GM12878 (cell line): ENCODE results near the gene DELE1. TPM values are rescaled to one million over a fixed set of nuclear protein-coding genes. Genes with fewer than 3 reads are reported as not detected.

Source experiments
- ATAC-seq: fragments of 200-7000 bp; cut with Tn5 transposase; 3 replicates; pipeline ENCODE4 v1.9.1; 2020; ENCODE audit warnings: mild to moderate bottlenecking, moderate library complexity
- BruUV-seq: library from RNA; stranded (reverse); fragments of 400-500 nt; replicated peaks from 2 replicates; lab custom pipeline; 2021; lab: Mats Ljungman, UMichigan
- CTCF ChIA-PET: fragments of 300-600 bp; sonication (Branson Sonifier 250); formaldehyde crosslinking; extraction: SDS; loops from one replicate; lab custom pipeline; 2021; ENCODE audit warnings: inconsistent platforms; lab: Yijun Ruan, JAX
- POLR2A ChIA-PET: fragments of 350-600 bp; formaldehyde crosslinking; extraction: SDS; loops from one replicate; lab custom pipeline; 2021; ENCODE audit warnings: inconsistent platforms; lab: Charles Lee
- RAD21 ChIA-PET: fragments of 300-600 bp; sonication (Branson Sonifier 250); formaldehyde crosslinking; loops from one replicate; lab custom pipeline; 2023; ENCODE audit warnings: antibody characterized with exemption; ENCODE audit not compliant: unreplicated experiment; lab: Charles Lee
- SMC1A ChIA-PET: fragments of 300-600 bp; sonication (Branson Sonifier 250); formaldehyde crosslinking; loops from one replicate; lab custom pipeline; 2023; ENCODE audit not compliant: unreplicated experiment, uncharacterized antibody; lab: Charles Lee
- DNase-seq: peaks from one replicate; pipeline ENCODE4 v3.0.0-alpha.2; 2011; ENCODE audit warnings: low read depth, low spot score
- FAIRE-seq: peaks from 3 replicates; lab custom pipeline; 2011; peaks lifted over from hg19 to GRCh38; lab: Jason Lieb, UNC
- H2AFZ ChIP-seq: 2 replicates; pipeline ENCODE4 v1.6.0; 2011; ENCODE audit warnings: low read depth, low read length, control low read depth; ENCODE audit not compliant: control insufficient read depth
- H3K27ac ChIP-seq: 2 replicates; pipeline ENCODE4 v1.5.1; 2011; ENCODE audit warnings: control low read depth; ENCODE audit not compliant: control insufficient read depth, insufficient read depth
- H3K27me3 ChIP-seq, 2 experiments: replicated peaks in 1 of 2; 2 replicates each; pipeline versions ENCODE4 v1.6.0 to v1.6.1; 2011; ENCODE audit warnings: low read length in 1 of 2; ENCODE audit not compliant: control insufficient read depth in 2 of 2, insufficient read depth in 2 of 2
- H3K36me3 ChIP-seq, 2 experiments: 2 replicates each; pipeline ENCODE4 v1.5.1; 2011; ENCODE audit warnings: low read length in 1 of 2; ENCODE audit not compliant: control insufficient read depth in 2 of 2, insufficient read depth in 2 of 2
- H3K4me1 ChIP-seq: 2 replicates; pipeline ENCODE4 v1.6.1; 2011; ENCODE audit warnings: mild to moderate bottlenecking, low read length, moderate library complexity, mixed read lengths; ENCODE audit not compliant: control insufficient read depth, insufficient read depth
- H3K4me2 ChIP-seq: 2 replicates; pipeline ENCODE4 v1.6.0; 2011; ENCODE audit warnings: control low read depth; ENCODE audit not compliant: control insufficient read depth, insufficient read depth
- H3K4me3 ChIP-seq: fragments of 200-600 bp; sonication (generic); 2 replicates; pipeline ENCODE4 v1.5.1; 2016
- H3K79me2 ChIP-seq: 2 replicates; pipeline ENCODE4 v1.6.0; 2011; ENCODE audit warnings: low read length; ENCODE audit not compliant: control insufficient read depth, insufficient read depth
- H3K9ac ChIP-seq: 2 replicates; pipeline ENCODE4 v1.8.0; 2011; ENCODE audit warnings: low read length, control low read depth, mixed read lengths; ENCODE audit not compliant: control insufficient read depth, insufficient read depth
- H3K9me3 ChIP-seq: replicated peaks from 3 replicates; pipeline ENCODE4 v1.5.1; 2011; ENCODE audit warnings: mild to moderate bottlenecking, low read length; ENCODE audit not compliant: control insufficient read depth, insufficient read depth
- H4K20me1 ChIP-seq: 2 replicates; pipeline ENCODE4 v1.6.0; 2011; ENCODE audit not compliant: control insufficient read depth, insufficient read depth
- ATF7 ChIP-seq: fragments of 450-650 bp; IDR thresholded peaks from 2 replicates; pipeline ENCODE4 v1.6.1; 2016; ENCODE audit warnings: low read depth, mild to moderate bottlenecking
- CBFB ChIP-seq: IDR thresholded peaks from 2 replicates; pipeline ENCODE4 v1.6.1; 2016; ENCODE audit warnings: antibody characterized with exemption, low read depth
- FOXK2 ChIP-seq: fragments of 450-650 bp; IDR thresholded peaks from 2 replicates; pipeline ENCODE4 v1.6.1; 2017; ENCODE audit warnings: mild to moderate bottlenecking, moderate library complexity
- GATAD2B ChIP-seq: fragments of 450-650 bp; conservative IDR thresholded peaks from 2 replicates; pipeline ENCODE4 v1.6.1; 2017; ENCODE audit warnings: low read depth, mild to moderate bottlenecking, moderate library complexity
- IKZF2 ChIP-seq, 2 experiments: fragments of 450-650 bp; IDR thresholded peaks; 2 replicates each; pipeline ENCODE4 v1.6.1; 2017; ENCODE audit warnings: mild to moderate bottlenecking in 2 of 2, moderate library complexity in 2 of 2
- MTA2 ChIP-seq: fragments of 450-650 bp; IDR thresholded peaks from 2 replicates; pipeline ENCODE4 v1.6.1; 2016; ENCODE audit warnings: low read depth, mild to moderate bottlenecking, moderate library complexity
- NFIC ChIP-seq: IDR thresholded peaks from 2 replicates; pipeline ENCODE4 v1.6.1; 2012; ENCODE audit warnings: low read depth, mild to moderate bottlenecking, inconsistent platforms, low read length, moderate library complexity
- PAX5 ChIP-seq: IDR thresholded peaks from 2 replicates; pipeline ENCODE4 v1.6.1; 2011; ENCODE audit warnings: low read depth, low read length, borderline replicate concordance
- SIX5 ChIP-seq: IDR thresholded peaks from 2 replicates; pipeline ENCODE4 v1.6.1; 2011; ENCODE audit warnings: mild to moderate bottlenecking, low read depth, low read length, moderate library complexity; ENCODE audit not compliant: severe bottlenecking
- SREBF2 ChIP-seq: IDR thresholded peaks from 2 replicates; pipeline ENCODE4 v1.6.1; 2012; ENCODE audit warnings: mild to moderate bottlenecking, low read length
- STAT1 ChIP-seq: fragments of 450-650 bp; conservative IDR thresholded peaks from 2 replicates; pipeline ENCODE4 v1.6.1; 2014; ENCODE audit warnings: antibody characterized with exemption, mild to moderate bottlenecking
- TCF3 ChIP-seq: IDR thresholded peaks from 2 replicates; pipeline ENCODE4 v1.6.1; 2012; ENCODE audit warnings: low read depth, mild to moderate bottlenecking, low read length, borderline replicate concordance; ENCODE audit not compliant: insufficient read depth
- ZNF207 ChIP-seq: fragments of 450-650 bp; IDR thresholded peaks from 2 replicates; pipeline ENCODE4 v1.6.1; 2014; ENCODE audit warnings: antibody characterized with exemption, mild to moderate bottlenecking, borderline replicate concordance
- WGBS: methylation state at CpG from one replicate; pipeline ENCODE4 v1.1.6; 2016; ENCODE audit warnings: low lambda C conversion rate; ENCODE audit not compliant: insufficient replicate concordance, insufficient coverage; ENCODE audit errors: missing lambda C conversion rate; 5-methylcytosine and 5-hydroxymethylcytosine counted together
- in situ Hi-C: fragments of 300-500 bp; cut with MboI; formaldehyde crosslinking; loops from 9 replicates; pipeline ENCODE4 v1.14.3; 2018; ENCODE audit warnings: mixed read lengths
- intact Hi-C: fragments of 100-400 bp; cut with micrococcal nuclease; formaldehyde crosslinking; loops from one replicate; pipeline ENCODE4 v1.14.2; 2022; ENCODE audit not compliant: unreplicated experiment
- polyA plus RNA-seq, 11 experiments: library from polyadenylated mRNA; depleted of rRNA in 4 of 11; unstranded in 6 of 11; stranded (reverse) in 5 of 11; fragments of >200 nt; fragmentation: Nextera tagmentation in 4 of 11; fragmentation: Illumina TruSeq in 1 of 11; extraction: Ambion mirVana in 4 of 11; extraction: Trizol in 1 of 11; gene quantifications; 1 replicate in 1 of 11; 2 replicates in 10 of 11; pipeline versions ENCODE4 v1.2.1 to v1.2.3, GENCODE V29; 2011 to 2016; ENCODE audit warnings: inconsistent platforms in 2 of 11, missing spikeins in 2 of 11, low read depth in 1 of 11
- total RNA-seq, 4 experiments: library from RNA; depleted of rRNA in 3 of 4; stranded (reverse); fragments of >200 nt in 3 of 4; fragmentation: Illumina TruSeq in 1 of 4; extraction: Trizol in 1 of 4; gene quantifications; 2 replicates each; pipeline versions ENCODE4 v1.2.1 to v1.2.3, GENCODE V29; 2013 to 2021
- TF ChIP-seq, protein P1 (sequence below): IDR thresholded peaks from 2 replicates; pipeline ENCODE4 v1.6.1; 2011; ENCODE audit warnings: borderline replicate concordance, low read depth, mild to moderate bottlenecking, moderate library complexity, mixed read lengths, low read length; ENCODE audit not compliant: insufficient read depth; ENCODE audit errors: extremely low read length
- TF ChIP-seq, protein P2 (sequence below): IDR thresholded peaks from 2 replicates; pipeline ENCODE4 v1.6.1; 2012; ENCODE audit warnings: low read depth, low read length, improper control_type of control experiment
- TF ChIP-seq, protein P3 (sequence below): fragments of 450-650 bp; IDR thresholded peaks from 2 replicates; pipeline ENCODE4 v1.6.1; 2014; ENCODE audit warnings: mild to moderate bottlenecking

The DELE1 gene
- total and polyA plus RNA-seq, 10 of the 15 experiments (the other 5 are each of a cell fraction or from before 2014, with no cell fraction given): 18.9 to 71.4 (median 47.6) TPM

DNA sequence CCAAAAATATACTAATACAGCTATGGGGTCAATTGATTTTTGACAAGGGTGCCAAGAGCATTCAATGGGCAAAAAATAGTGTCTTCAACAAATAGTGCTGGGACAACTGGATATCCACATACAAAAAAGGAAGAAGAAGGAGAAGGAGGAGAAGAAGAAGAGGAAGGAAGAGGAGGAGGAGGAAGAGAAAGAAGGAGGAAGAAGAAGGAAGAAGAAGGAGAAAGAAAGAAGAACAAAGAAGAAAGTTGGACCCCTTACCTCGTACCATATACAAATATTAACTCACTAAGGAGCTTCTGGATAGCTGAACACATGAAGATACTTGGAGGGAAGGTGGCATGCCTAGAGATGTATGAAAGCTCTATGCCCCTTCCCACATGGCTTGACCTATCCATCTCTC, 17.2 kb upstream of the DELE1 start:
- Histone ChIP-seq H3K9me3 (no peaks in the 10 kb centered on the region), H3K27ac (no peak overlapping the region), H3K4me3 (no peak overlapping the region), H3K79me2 (no peaks in the 10 kb centered on the region), H3K9ac (no peak overlapping the region), H3K27me3 (no peaks in the 10 kb centered on the region; a peak in 1 of 4 replicates), H3K36me3 (no peaks in the 10 kb centered on the region), H2AFZ (no peak overlapping the region), H3K4me2 (no peak overlapping the region), H3K4me1 (no peaks in the 10 kb centered on the region), H4K20me1 (no peaks in the 10 kb centered on the region)
- ChIA-PET SMC1A (interaction anchor here (0.6 to 2.2 kb wide), 3 partner anchors 16 to 1054 kb away, joined by 3 to 5 read pairs (median 3); no protein-coding TSS in a partner anchor), POLR2A (no interaction called here), RAD21 (interaction anchor here (1.2 kb wide), 1 partner anchor 25 kb away, joined by 5 read pairs; no protein-coding TSS in a partner anchor), CTCF (interaction anchor here (0.7 to 2.0 kb wide), 5 partner anchors 10 to 243 kb away, joined by 3 to 6 read pairs (median 4); no protein-coding TSS in a partner anchor)
- WGBS: 0% methylated on average over 1 of the region's 1 CpG
- FAIRE-seq (no peak), DNase-seq (no peak), ATAC-seq (no peak)
- in situ Hi-C loops: no loop called here
- TF ChIP-seq FOXK2 (no peak), TCF3 (no peak), SREBF2 (no peak), STAT1 (no peak), IKZF2 (IDR thresholded peaks at IDR 0.05) (no peak), NFIC (no peak), ZNF207 (no peak), SIX5 (no peak), GATAD2B (no peak), CBFB (no peak), MTA2 (no peak), PAX5 (no peak), ATF7 (no peak)
- TF ChIP-seq, protein P1, sequence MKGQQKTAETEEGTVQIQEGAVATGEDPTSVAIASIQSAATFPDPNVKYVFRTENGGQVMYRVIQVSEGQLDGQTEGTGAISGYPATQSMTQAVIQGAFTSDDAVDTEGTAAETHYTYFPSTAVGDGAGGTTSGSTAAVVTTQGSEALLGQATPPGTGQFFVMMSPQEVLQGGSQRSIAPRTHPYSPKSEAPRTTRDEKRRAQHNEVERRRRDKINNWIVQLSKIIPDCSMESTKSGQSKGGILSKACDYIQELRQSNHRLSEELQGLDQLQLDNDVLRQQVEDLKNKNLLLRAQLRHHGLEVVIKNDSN: no peak
- TF ChIP-seq, protein P2, sequence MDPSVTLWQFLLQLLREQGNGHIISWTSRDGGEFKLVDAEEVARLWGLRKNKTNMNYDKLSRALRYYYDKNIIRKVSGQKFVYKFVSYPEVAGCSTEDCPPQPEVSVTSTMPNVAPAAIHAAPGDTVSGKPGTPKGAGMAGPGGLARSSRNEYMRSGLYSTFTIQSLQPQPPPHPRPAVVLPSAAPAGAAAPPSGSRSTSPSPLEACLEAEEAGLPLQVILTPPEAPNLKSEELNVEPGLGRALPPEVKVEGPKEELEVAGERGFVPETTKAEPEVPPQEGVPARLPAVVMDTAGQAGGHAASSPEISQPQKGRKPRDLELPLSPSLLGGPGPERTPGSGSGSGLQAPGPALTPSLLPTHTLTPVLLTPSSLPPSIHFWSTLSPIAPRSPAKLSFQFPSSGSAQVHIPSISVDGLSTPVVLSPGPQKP: no peak
- TF ChIP-seq, protein P3, sequence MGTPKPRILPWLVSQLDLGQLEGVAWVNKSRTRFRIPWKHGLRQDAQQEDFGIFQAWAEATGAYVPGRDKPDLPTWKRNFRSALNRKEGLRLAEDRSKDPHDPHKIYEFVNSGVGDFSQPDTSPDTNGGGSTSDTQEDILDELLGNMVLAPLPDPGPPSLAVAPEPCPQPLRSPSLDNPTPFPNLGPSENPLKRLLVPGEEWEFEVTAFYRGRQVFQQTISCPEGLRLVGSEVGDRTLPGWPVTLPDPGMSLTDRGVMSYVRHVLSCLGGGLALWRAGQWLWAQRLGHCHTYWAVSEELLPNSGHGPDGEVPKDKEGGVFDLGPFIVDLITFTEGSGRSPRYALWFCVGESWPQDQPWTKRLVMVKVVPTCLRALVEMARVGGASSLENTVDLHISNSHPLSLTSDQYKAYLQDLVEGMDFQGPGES: no peak
- intact Hi-C loops: no loop called here
- BruUV-seq: no TSS peak
